22Rv1 (cell line): ENCODE measurements around the gene SEH1L.

ENCODE experiments used
- CTCF ChIP-seq: fragments of 450-650 bp; IDR thresholded peaks from 2 replicates; pipeline ENCODE4 v1.5.1; 2017; ENCODE audit warnings: mild to moderate bottlenecking
- ZFX ChIP-seq: fragments of 450-650 bp; IDR thresholded peaks from 2 replicates; pipeline ENCODE4 v1.6.1; 2017; ENCODE audit warnings: antibody characterized with exemption, borderline replicate concordance

DNA sequence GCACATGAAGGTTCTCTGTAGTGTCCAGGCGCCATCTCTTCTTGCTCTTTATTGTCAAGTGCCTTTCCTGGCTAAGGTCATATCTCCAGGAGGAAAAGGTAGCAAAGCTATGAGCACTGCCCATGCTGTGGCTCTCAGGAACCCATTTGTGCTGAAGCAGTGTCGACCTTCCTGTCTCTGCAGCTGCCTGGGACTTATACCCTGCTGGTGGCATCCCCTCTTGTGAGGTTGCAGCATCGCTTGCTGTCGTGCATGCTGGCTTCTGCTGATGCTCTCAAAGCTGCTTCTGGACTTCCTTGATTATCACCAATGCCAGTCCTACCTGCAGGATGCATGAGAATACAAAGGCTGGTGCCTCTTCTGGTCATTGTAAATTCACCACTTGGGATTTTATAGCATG is 41.7 kb upstream of the SEH1L start:
- no peak for TF ChIP-seq ZFX
- TF ChIP-seq CTCF, result no peak
